GM19395 (cell line): ENCODE results near the gene MYOCOS.
"Not testable (repeated sequence)": the region's sequence is repeated elsewhere in the genome, so short reads cannot be mapped to it uniquely, and the experiment has no call there.

Source experiments
- ATAC-seq: cut with Tn5 transposase; IDR thresholded peaks from one replicate; pipeline ENCODE4 v1.9.1; 2021; ENCODE audit warnings: mild to moderate bottlenecking, moderate library complexity; ENCODE audit not compliant: unreplicated experiment

The MYOCOS gene

GRCh38 chr1:171622152-171622462 lies at the start of gene MYOCOS:
Gene MYOCOS, plus strand, starts transcription at chr1:171622243. Its CDS starts 1,641 bp downstream, at chr1:171623884.
- no peak for ATAC-seq

- no peak for ATAC-seq
Observed at GRCh38 chr1:171576144-171576543, 45.9 kb upstream of the MYOCOS start.

GRCh38 chr1:171581226-171581625 lies 40.8 kb upstream of the MYOCOS start:
- no peak for ATAC-seq

GRCh38 chr1:171581766-171582165 lies 40.3 kb upstream of the MYOCOS start:
- no peak for ATAC-seq

GRCh38 chr1:171582589-171582988 lies 39.5 kb upstream of the MYOCOS start:
- ATAC-seq = no peak

- ATAC-seq = no peak
Observed at GRCh38 chr1:171583591-171584201, 38.3 kb upstream of the MYOCOS start.

GRCh38 chr1:171585715-171586114 lies 36.3 kb upstream of the MYOCOS start:
- ATAC-seq = no peak

GRCh38 chr1:171588230-171588629 lies 33.8 kb upstream of the MYOCOS start:
- no peak for ATAC-seq

- ATAC-seq = no peak
Observed at GRCh38 chr1:171590022-171590421, 32.0 kb upstream of the MYOCOS start.

- no peak for ATAC-seq
Observed at GRCh38 chr1:171595324-171595723, 26.7 kb upstream of the MYOCOS start.

- ATAC-seq = no peak
Observed at GRCh38 chr1:171596119-171596518, 25.9 kb upstream of the MYOCOS start.

GRCh38 chr1:171596705-171597104 lies 25.3 kb upstream of the MYOCOS start:
- no peak for ATAC-seq

GRCh38 chr1:171597203-171597602 lies 24.8 kb upstream of the MYOCOS start:
- no peak for ATAC-seq

GRCh38 chr1:171600310-171600709 lies 21.7 kb upstream of the MYOCOS start:
- peak; percentile 61 for ATAC-seq

- no peak for ATAC-seq
Observed at GRCh38 chr1:171600862-171601261, 21.2 kb upstream of the MYOCOS start.

- not testable (repeated sequence) for ATAC-seq
Observed at GRCh38 chr1:171603042-171603441, 19.0 kb upstream of the MYOCOS start.

GRCh38 chr1:171606402-171606941 lies 15.6 kb upstream of the MYOCOS start:
- peak; percentile 54 for ATAC-seq

GRCh38 chr1:171610385-171610784 lies 11.7 kb upstream of the MYOCOS start:
- peak; percentile 46 for ATAC-seq

GRCh38 chr1:171611306-171611705 lies 10.7 kb upstream of the MYOCOS start:
- ATAC-seq = no peak

GRCh38 chr1:171613282-171613681 lies 8.8 kb upstream of the MYOCOS start:
- ATAC-seq = no peak

- ATAC-seq = peak; percentile 52
Observed at GRCh38 chr1:171615122-171615906, 6.7 kb upstream of the MYOCOS start.

GRCh38 chr1:171616586-171616985 lies 5.5 kb upstream of the MYOCOS start:
- ATAC-seq = no peak
